HEK293 (cell line): ENCODE data around the gene ICE2.

Source experiments
- KLF16 ChIP-seq: fragments of 450-650 bp; formaldehyde crosslinking; IDR thresholded peaks from 2 replicates; pipeline ENCODE4 v1.5.1; 2017; ENCODE audit warnings: missing biosample characterization, missing genetic modification characterization
- PATZ1 ChIP-seq: fragments of 450-650 bp; formaldehyde crosslinking; IDR thresholded peaks from 2 replicates; pipeline ENCODE4 v1.5.1; 2016; ENCODE audit warnings: missing biosample characterization, missing genetic modification characterization
- PBX3 ChIP-seq: sonication (generic); formaldehyde crosslinking; IDR thresholded peaks from 2 replicates; pipeline ENCODE4 v1.8.1; 2022; ENCODE audit warnings: mild to moderate bottlenecking, moderate library complexity, missing genetic modification reagents
- ZFP37 ChIP-seq: fragments of 450-650 bp; formaldehyde crosslinking; IDR thresholded peaks from 2 replicates; pipeline ENCODE4 v1.5.1; 2016; ENCODE audit warnings: missing biosample characterization, missing genetic modification characterization
- ZFP69B ChIP-seq: fragments of 450-650 bp; formaldehyde crosslinking; IDR thresholded peaks from 2 replicates; pipeline ENCODE4 v1.5.1; 2016; ENCODE audit warnings: missing biosample characterization, missing genetic modification characterization
- ZNF311 ChIP-seq: fragments of 450-650 bp; formaldehyde crosslinking; IDR thresholded peaks from 2 replicates; pipeline ENCODE4 v1.5.1; 2017; ENCODE audit warnings: missing biosample characterization, missing genetic modification characterization, borderline replicate concordance
- ZNF354C ChIP-seq: fragments of 450-650 bp; formaldehyde crosslinking; IDR thresholded peaks from 2 replicates; pipeline ENCODE4 v1.5.1; 2016; ENCODE audit warnings: missing biosample characterization, missing genetic modification characterization, low read depth, borderline replicate concordance
- ZNF530 ChIP-seq: fragments of 450-650 bp; formaldehyde crosslinking; IDR thresholded peaks from 2 replicates; pipeline ENCODE4 v1.5.1; 2016; ENCODE audit warnings: low read depth, missing biosample characterization, missing genetic modification characterization
- TF ChIP-seq, protein P1 (sequence below): fragments of 450-650 bp; formaldehyde crosslinking; conservative IDR thresholded peaks from 2 replicates; pipeline ENCODE4 v1.5.1; 2016; ENCODE audit warnings: low read depth, missing biosample characterization, missing genetic modification characterization
- TF ChIP-seq, protein P2 (sequence below): fragments of 450-650 bp; formaldehyde crosslinking; IDR thresholded peaks from 2 replicates; pipeline ENCODE4 v1.5.1; 2016; ENCODE audit warnings: missing biosample characterization, missing genetic modification characterization

DNA sequence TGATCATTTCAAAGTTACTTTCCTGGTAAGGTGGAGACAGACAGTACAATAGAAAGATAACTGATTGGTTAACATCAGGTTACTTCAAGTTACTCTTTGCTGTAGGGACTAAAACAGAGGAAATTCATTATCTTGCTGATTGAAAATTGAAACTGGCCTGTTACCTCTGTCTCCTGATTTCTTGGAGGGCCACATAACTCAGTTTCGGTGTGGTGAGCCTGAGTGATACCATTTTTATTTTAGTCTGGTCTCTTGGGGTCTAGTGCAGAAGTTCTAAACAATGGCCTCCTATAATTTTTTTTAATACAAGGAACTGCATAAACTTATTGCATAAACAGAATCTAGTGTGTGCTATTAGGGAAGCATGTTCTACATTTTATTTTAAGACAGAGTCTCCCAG lies 1.2 kb upstream of the ICE2 start:
- TF ChIP-seq, protein P1, sequence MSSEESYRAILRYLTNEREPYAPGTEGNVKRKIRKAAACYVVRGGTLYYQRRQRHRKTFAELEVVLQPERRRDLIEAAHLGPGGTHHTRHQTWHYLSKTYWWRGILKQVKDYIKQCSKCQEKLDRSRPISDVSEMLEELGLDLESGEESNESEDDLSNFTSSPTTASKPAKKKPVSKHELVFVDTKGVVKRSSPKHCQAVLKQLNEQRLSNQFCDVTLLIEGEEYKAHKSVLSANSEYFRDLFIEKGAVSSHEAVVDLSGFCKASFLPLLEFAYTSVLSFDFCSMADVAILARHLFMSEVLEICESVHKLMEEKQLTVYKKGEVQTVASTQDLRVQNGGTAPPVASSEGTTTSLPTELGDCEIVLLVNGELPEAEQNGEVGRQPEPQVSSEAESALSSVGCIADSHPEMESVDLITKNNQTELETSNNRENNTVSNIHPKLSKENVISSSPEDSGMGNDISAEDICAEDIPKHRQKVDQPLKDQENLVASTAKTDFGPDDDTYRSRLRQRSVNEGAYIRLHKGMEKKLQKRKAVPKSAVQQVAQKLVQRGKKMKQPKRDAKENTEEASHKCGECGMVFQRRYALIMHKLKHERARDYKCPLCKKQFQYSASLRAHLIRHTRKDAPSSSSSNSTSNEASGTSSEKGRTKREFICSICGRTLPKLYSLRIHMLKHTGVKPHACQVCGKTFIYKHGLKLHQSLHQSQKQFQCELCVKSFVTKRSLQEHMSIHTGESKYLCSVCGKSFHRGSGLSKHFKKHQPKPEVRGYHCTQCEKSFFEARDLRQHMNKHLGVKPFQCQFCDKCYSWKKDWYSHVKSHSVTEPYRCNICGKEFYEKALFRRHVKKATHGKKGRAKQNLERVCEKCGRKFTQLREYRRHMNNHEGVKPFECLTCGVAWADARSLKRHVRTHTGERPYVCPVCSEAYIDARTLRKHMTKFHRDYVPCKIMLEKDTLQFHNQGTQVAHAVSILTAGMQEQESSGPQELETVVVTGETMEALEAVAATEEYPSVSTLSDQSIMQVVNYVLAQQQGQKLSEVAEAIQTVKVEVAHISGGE (tag by site-specific recombination) = no peak
- TF ChIP-seq ZFP37 (tag by site-specific recombination) (no peak), KLF16 (tag by site-specific recombination) (no peak), ZNF354C (no peak), PBX3 (CRISPR knock-in tag) (no peak), PATZ1 (no peak), ZFP69B (tag by site-specific recombination) (no peak), ZNF530 (no peak), ZNF311 (tag by site-specific recombination) (no peak)
- TF ChIP-seq, protein P2, sequence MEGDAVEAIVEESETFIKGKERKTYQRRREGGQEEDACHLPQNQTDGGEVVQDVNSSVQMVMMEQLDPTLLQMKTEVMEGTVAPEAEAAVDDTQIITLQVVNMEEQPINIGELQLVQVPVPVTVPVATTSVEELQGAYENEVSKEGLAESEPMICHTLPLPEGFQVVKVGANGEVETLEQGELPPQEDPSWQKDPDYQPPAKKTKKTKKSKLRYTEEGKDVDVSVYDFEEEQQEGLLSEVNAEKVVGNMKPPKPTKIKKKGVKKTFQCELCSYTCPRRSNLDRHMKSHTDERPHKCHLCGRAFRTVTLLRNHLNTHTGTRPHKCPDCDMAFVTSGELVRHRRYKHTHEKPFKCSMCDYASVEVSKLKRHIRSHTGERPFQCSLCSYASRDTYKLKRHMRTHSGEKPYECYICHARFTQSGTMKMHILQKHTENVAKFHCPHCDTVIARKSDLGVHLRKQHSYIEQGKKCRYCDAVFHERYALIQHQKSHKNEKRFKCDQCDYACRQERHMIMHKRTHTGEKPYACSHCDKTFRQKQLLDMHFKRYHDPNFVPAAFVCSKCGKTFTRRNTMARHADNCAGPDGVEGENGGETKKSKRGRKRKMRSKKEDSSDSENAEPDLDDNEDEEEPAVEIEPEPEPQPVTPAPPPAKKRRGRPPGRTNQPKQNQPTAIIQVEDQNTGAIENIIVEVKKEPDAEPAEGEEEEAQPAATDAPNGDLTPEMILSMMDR (tag by site-specific recombination) = no peak
